GM12875 (cell line): ENCODE measurements around the gene IWS1.
"Not testable (repeated sequence)": the region's sequence is repeated elsewhere in the genome, so short reads cannot be mapped to it uniquely, and the experiment has no call there.

ENCODE experiments used
- H3K4me3 ChIP-seq: one replicate; pipeline ENCODE4 v1.5.1; 2011; ENCODE audit warnings: low read depth, low read length, control low read depth
- CTCF ChIP-seq: IDR thresholded peaks from 2 replicates; pipeline ENCODE4 v1.5.1; 2011; ENCODE audit warnings: low read depth, mild to moderate bottlenecking, control low read depth, inconsistent platforms, low read length, moderate library complexity, borderline replicate concordance; ENCODE audit not compliant: insufficient read depth

Gene IWS1

DNA sequence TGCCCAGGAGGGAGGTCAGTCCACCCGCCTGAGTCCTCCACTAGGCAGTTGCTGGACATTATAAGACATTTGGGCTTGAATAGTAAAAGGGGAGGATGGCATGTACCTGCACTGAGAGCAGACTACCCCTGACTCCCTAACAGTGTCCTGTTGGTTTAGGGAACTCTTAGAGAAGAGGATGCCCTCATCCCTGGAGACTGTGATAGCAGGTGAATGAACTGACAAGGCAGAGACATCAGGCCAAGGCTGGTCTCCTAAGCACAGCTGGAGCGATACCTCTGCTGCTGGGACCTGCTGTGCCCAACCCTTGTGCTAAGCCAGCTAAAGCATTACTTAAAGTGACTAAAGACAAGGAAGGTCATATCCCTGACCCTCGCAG lies 73.3 kb downstream of the IWS1 start:
- TF ChIP-seq CTCF = no peak
- H3K4me3 ChIP-seq = no peak overlapping the region

- not testable (repeated sequence) for H3K4me3 ChIP-seq
These were observed 73.9 kb downstream of the IWS1 start for GRCh38 chr2:127452423-127452822.

- no peak overlapping the region for H3K4me3 ChIP-seq
- no peak for TF ChIP-seq CTCF
These were observed 74.3 kb downstream of the IWS1 start for GRCh38 chr2:127451981-127452380.

DNA sequence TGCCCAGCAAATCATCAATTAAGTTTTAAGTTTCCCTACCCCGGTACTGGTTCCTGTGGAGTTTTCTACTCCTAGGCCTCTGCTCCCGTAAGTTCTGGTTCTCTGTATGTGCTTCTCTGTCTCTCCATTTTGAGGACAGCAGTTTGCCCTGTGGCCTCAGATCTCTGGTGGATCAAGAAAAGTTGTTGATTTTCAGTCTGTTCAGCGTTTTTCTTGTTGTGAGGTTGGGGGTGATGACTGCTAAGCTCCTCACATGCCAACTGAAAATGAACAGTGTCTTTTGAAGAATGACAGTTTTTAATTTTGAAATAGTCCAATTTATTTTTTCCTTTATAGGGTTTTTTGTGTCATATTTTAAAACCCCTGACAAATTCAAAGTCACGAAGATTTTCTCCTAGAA lies 76.4 kb downstream of the IWS1 start:
- no peak overlapping the region for H3K4me3 ChIP-seq
- TF ChIP-seq CTCF = no peak

- no peak overlapping the region for H3K4me3 ChIP-seq
- TF ChIP-seq CTCF = no peak
These were observed 76.9 kb downstream of the IWS1 start for GRCh38 chr2:127449414-127449813.

- no peak for TF ChIP-seq CTCF
- no peak overlapping the region for H3K4me3 ChIP-seq
These were observed 77.8 kb downstream of the IWS1 start for GRCh38 chr2:127448526-127448925.

- no peak overlapping the region for H3K4me3 ChIP-seq
- TF ChIP-seq CTCF = no peak
These were observed 86.9 kb downstream of the IWS1 start for GRCh38 chr2:127439343-127439742.
